ENCODE measurements around the gene GALNT3. TPM values are rescaled to one million over a fixed set of nuclear protein-coding genes. Genes with fewer than 3 reads are reported as not detected.

GALNT3 gene
- total and polyA plus RNA-seq, 8 donors, result 15.6 to 37.7 (median 30.4) TPM

DNA sequence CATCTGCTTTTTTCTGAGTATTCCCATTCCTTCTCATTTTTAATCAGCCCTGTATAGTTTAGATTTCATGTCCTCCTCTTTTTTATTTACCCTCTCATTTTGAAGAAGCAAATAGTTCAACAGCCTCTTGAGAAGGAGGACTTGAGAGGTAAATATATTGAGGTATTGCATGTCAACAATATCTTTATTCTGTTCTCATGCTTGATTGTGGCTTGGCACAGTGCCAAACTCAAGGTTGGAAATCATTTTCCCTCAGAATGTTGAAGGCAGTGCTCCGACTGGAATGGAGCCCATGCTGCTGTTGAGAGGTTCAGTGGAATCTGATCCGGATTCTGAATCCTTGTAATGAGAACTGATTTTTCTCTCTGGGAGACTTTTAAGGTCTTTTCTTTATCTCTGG is 31.0 kb upstream of the GALNT3 start:
- H3K27ac ChIP-seq, result no peak overlapping the region
- intact Hi-C loops (cut with DNase I), result no loop called here
- no peak overlapping the region for H3K4me3 ChIP-seq
- H3K9me3 ChIP-seq, result no peaks in the 10 kb centered on the region
- H3K36me3 ChIP-seq, result no peaks in the 10 kb centered on the region
- TF ChIP-seq, protein P1, sequence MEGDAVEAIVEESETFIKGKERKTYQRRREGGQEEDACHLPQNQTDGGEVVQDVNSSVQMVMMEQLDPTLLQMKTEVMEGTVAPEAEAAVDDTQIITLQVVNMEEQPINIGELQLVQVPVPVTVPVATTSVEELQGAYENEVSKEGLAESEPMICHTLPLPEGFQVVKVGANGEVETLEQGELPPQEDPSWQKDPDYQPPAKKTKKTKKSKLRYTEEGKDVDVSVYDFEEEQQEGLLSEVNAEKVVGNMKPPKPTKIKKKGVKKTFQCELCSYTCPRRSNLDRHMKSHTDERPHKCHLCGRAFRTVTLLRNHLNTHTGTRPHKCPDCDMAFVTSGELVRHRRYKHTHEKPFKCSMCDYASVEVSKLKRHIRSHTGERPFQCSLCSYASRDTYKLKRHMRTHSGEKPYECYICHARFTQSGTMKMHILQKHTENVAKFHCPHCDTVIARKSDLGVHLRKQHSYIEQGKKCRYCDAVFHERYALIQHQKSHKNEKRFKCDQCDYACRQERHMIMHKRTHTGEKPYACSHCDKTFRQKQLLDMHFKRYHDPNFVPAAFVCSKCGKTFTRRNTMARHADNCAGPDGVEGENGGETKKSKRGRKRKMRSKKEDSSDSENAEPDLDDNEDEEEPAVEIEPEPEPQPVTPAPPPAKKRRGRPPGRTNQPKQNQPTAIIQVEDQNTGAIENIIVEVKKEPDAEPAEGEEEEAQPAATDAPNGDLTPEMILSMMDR (IDR thresholded peaks at IDR 0.05), result no peak
- peak in 2 of 4 donors; percentile 41 to 59 for DNase-seq
- peak; percentile 77 for ATAC-seq
- no peaks in the 10 kb centered on the region for H3K27me3 ChIP-seq
- H3K4me1 ChIP-seq, result peaks cover 0 to 8% of the 10 kb centered on the region in 2 donors

DNA sequence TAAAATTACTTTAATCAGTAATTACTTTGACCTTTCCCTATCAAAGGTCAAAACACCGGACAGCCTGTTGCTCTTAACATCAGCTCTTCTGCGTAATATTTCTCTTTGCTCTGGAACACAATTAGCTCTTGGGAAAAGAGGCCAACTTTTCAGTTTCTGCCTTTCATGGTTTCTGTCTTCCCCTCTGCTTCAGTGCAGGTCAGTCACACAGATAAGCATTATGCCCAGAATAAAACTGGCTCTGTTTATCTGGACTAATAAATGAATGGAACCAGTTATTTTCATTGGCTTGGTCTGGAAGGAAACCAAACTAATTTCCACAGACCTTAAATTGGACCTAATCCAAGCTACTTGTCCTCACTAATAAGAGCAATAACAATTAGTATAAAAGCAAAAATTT is 26.2 kb upstream of the GALNT3 start:
- DNase-seq (no peak), ATAC-seq (no peak)
- TF ChIP-seq, protein P1 (IDR thresholded peaks at IDR 0.05), result no peak
- intact Hi-C loops (cut with DNase I), result no loop called here
- Histone ChIP-seq H3K4me1 (peaks cover 0 to 4% of the 10 kb centered on the region in 2 donors), H3K9me3 (no peaks in the 10 kb centered on the region), H3K4me3 (no peak overlapping the region), H3K27ac (no peak overlapping the region), H3K27me3 (no peaks in the 10 kb centered on the region), H3K36me3 (no peaks in the 10 kb centered on the region)

DNA sequence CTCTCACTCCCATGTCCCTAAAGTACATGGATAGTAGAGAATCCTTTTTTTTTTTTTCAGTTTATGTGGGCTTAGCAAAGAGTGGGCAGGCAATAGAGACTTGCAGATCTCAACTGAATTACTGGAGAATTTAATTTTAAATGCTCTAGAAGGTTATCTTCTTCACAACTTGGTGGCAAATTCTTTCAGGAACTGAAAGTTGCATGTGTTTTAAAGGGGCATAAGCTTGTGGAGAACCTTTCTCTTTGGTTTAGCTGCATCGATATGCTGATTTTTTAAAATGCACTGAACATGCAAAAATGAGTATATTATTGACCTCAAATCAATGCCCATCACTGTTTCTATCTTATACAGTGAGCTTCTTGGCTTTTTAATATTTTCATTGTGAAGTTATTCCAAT is 24.9 kb upstream of the GALNT3 start:
- H3K36me3 ChIP-seq, result no peaks in the 10 kb centered on the region
- no peaks in the 10 kb centered on the region for H3K9me3 ChIP-seq
- TF ChIP-seq, protein P1 (IDR thresholded peaks at IDR 0.05), result no peak
- no peak overlapping the region for H3K4me3 ChIP-seq
- ATAC-seq (no peak), DNase-seq (no peak)
- intact Hi-C loops (cut with DNase I), result no loop called here
- H3K27me3 ChIP-seq, result no peaks in the 10 kb centered on the region
- H3K27ac ChIP-seq, result no peak overlapping the region
- H3K4me1 ChIP-seq, result no peaks in the 10 kb centered on the region

DNA sequence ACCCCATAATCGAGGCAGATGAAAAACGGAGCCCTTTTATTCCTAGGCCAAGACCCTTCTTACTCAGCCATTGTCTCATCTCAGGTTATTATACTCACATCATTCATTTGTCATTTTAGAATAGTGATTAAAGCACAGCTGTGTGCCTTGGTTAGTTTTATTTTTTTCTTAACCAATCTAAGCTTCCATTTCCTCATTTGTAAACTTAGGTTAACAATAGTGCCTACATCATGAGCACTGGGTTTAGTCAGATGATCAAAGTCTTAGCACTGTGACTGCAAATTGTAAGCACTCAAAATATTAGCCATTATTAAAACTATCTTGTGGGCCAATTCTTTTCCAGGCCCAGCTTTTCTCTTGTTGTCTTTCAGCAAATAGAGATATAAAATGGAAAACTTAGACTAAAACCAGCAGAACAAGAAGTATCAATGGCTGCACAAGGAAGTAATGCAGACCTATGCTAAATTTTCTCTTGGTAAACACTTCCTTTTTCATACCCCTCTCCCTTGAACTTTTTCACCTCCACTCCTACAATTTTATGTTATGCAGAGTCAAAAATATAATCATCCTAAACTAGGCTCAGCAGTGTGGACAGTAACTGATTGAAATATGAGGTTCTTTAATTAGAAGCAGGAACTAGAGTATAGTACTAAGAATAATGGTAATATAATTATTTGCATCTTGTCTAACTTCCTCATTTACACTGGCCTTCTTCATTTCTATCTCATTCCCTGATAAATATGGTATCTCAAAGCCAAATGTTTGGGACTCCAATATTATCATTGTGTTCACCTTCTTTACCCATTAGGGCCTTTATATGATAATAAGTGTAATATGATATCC is 21.5 kb upstream of the GALNT3 start:
- Histone ChIP-seq H3K4me1 (no peaks in the 10 kb centered on the region), H3K27me3 (no peaks in the 10 kb centered on the region), H3K27ac (no peak overlapping the region), H3K9me3 (no peaks in the 10 kb centered on the region), H3K36me3 (no peaks in the 10 kb centered on the region), H3K4me3 (no peak overlapping the region)
- intact Hi-C loops (cut with DNase I), result no loop called here
- TF ChIP-seq, protein P1 (IDR thresholded peaks at IDR 0.05), result no peak
- ATAC-seq (no peak), DNase-seq (no peak)

DNA sequence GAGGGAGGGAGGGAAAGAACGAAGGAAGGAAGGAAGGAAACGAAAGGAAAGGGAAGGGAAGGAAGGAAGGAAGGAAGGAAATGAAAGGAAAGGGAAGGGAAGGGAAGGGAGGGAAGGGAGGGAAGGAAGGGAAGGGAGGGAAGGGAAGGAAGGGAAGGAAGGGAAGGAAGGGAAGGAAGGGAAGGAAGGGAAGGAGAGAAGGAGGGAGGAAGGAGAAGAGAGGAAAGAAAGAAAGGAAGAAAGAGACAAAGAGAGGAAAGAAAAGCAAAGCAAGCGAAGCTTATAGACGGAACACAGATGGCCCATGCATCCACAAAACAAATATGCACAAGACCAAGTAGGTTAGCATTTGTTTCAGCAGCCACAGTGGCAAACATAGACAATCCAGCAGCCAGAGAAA is 20.4 kb upstream of the GALNT3 start:
- no peak overlapping the region for H3K4me3 ChIP-seq
- ATAC-seq (no peak), DNase-seq (no peak)
- H3K36me3 ChIP-seq, result no peaks in the 10 kb centered on the region
- TF ChIP-seq, protein P1 (IDR thresholded peaks at IDR 0.05), result no peak
- intact Hi-C loops (cut with DNase I), result no loop called here
- no peaks in the 10 kb centered on the region for H3K4me1 ChIP-seq
- no peaks in the 10 kb centered on the region for H3K9me3 ChIP-seq
- no peak overlapping the region for H3K27ac ChIP-seq
- H3K27me3 ChIP-seq, result no peaks in the 10 kb centered on the region

Measured in left lung (tissue), 10 donors.